Measurements from ENCODE around the gene LRRN2.

Gene LRRN2

DNA sequence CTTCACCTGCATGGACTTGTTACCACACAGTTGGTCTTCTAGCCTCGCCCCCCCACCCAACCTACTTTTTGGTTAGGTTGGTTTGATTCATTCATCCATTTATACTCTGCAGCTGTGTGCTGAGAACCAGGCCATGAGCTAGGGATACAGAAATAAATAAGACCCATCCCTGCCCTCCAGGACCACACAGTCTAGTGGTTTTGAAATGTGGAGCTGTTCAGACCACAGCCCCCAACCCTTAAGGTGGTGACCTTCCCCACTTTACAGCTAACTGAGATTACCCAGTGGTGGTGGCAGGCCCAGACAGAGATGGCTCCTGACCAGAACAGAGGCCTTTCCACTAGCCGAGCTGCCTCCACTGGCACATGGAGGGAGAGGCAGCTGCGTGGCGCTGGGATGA lies 37.0 kb downstream of the LRRN2 start:
- H4K20me1 ChIP-seq (ENCODE audit: insufficient read depth) = no peaks in the 10 kb centered on the region
- no peak overlapping the region for H3K4me2 ChIP-seq
- no peaks in the 10 kb centered on the region for H3K79me2 ChIP-seq (ENCODE audit: insufficient read depth, low read depth)
- H3K4me3 ChIP-seq (IDR thresholded peaks at IDR 0.05; ENCODE audit: insufficient read depth, low read depth, low read length) = no peak overlapping the region
- no peaks in the 10 kb centered on the region for H3K36me3 ChIP-seq (ENCODE audit: insufficient read depth)
- no peak for TF ChIP-seq CTCF (conservative IDR thresholded peaks at IDR 0.05; ENCODE audit: low read depth, low read length)
- H3K9ac ChIP-seq = no peak overlapping the region
- no peak overlapping the region for H3K27ac ChIP-seq
- H3K27me3 ChIP-seq (ENCODE audit: insufficient read depth, low read depth) = no peaks in the 10 kb centered on the region
- no peak overlapping the region for H2AFZ ChIP-seq (ENCODE audit: low read depth)
- no peaks in the 10 kb centered on the region for H3K4me1 ChIP-seq (ENCODE audit: low read depth, poor library complexity, severe bottlenecking)

- Histone ChIP-seq H3K79me2 (ENCODE audit: insufficient read depth, low read depth) (no peaks in the 10 kb centered on the region), H3K4me3 (IDR thresholded peaks at IDR 0.05; ENCODE audit: insufficient read depth, low read depth, low read length) (no peak overlapping the region), H3K4me1 (ENCODE audit: low read depth, poor library complexity, severe bottlenecking) (no peaks in the 10 kb centered on the region), H3K4me2 (no peak overlapping the region), H3K9ac (no peak overlapping the region), H3K27me3 (ENCODE audit: insufficient read depth, low read depth) (no peaks in the 10 kb centered on the region), H3K27ac (no peak overlapping the region), H3K36me3 (ENCODE audit: insufficient read depth) (no peaks in the 10 kb centered on the region), H2AFZ (ENCODE audit: low read depth) (no peak overlapping the region), H4K20me1 (ENCODE audit: insufficient read depth) (no peaks in the 10 kb centered on the region)
- TF ChIP-seq CTCF (conservative IDR thresholded peaks at IDR 0.05; ENCODE audit: low read depth, low read length) = no peak
Observed at GRCh38 chr1:204647805-204648153, 37.8 kb downstream of the LRRN2 start.

DNA sequence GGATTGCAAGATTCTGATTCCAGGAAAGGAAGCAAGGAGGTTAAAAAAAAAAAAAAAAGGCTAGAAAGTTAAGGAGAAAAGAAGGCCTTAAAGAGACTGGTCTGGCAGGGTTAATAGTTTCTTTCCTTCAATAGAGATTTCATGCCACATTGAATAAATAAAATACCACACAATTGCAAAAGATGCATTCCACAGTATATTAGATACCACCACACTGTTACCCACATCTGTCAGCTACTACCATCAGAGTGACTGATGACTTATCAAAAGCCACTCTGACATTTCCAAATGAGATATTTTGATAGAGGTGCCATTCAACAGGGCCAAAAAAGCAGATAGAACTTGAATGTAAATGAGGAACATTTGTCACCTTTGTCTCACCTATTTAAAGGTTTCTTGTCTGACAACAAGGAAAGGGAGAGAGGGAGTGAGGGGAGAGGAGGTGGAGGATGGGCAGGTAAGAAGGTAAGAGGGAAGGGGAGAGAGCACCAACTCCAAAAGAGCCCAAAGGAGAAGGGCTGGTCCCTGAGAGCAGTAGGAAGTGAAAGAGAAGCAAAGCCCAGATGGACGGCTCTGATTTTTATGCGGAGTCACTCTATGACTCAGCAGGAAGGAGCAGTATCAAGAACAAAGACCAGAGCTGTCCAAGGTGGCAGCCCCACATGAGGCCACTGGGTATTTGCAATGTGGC lies 38.3 kb downstream of the LRRN2 start:
- no peaks in the 10 kb centered on the region for H3K27me3 ChIP-seq (ENCODE audit: insufficient read depth, low read depth)
- H3K36me3 ChIP-seq (ENCODE audit: insufficient read depth) = no peaks in the 10 kb centered on the region
- no peak overlapping the region for H3K4me3 ChIP-seq (IDR thresholded peaks at IDR 0.05; ENCODE audit: insufficient read depth, low read depth, low read length)
- no peaks in the 10 kb centered on the region for H3K79me2 ChIP-seq (ENCODE audit: insufficient read depth, low read depth)
- TF ChIP-seq CTCF (conservative IDR thresholded peaks at IDR 0.05; ENCODE audit: low read depth, low read length) = no peak
- H3K9ac ChIP-seq = no peak overlapping the region
- H2AFZ ChIP-seq (ENCODE audit: low read depth) = no peak overlapping the region
- H4K20me1 ChIP-seq (ENCODE audit: insufficient read depth) = no peaks in the 10 kb centered on the region
- H3K4me2 ChIP-seq = no peak overlapping the region
- no peaks in the 10 kb centered on the region for H3K4me1 ChIP-seq (ENCODE audit: low read depth, poor library complexity, severe bottlenecking)
- no peak overlapping the region for H3K27ac ChIP-seq

GRCh38 chr1:204645666-204646065 lies 39.9 kb downstream of the LRRN2 start:
- Histone ChIP-seq H4K20me1 (ENCODE audit: insufficient read depth) (no peaks in the 10 kb centered on the region), H3K27ac (no peak overlapping the region), H3K9ac (no peak overlapping the region), H2AFZ (ENCODE audit: low read depth) (no peak overlapping the region), H3K36me3 (ENCODE audit: insufficient read depth) (no peaks in the 10 kb centered on the region), H3K4me1 (ENCODE audit: low read depth, poor library complexity, severe bottlenecking) (no peaks in the 10 kb centered on the region), H3K27me3 (ENCODE audit: insufficient read depth, low read depth) (no peaks in the 10 kb centered on the region), H3K4me2 (no peak overlapping the region), H3K79me2 (ENCODE audit: insufficient read depth, low read depth) (no peaks in the 10 kb centered on the region), H3K4me3 (IDR thresholded peaks at IDR 0.05; ENCODE audit: insufficient read depth, low read depth, low read length) (no peak overlapping the region)
- no peak for TF ChIP-seq CTCF (conservative IDR thresholded peaks at IDR 0.05; ENCODE audit: low read depth, low read length)
